ENCODE data around the gene ENO3. TPM values are rescaled to one million over a fixed set of nuclear protein-coding genes. Genes with fewer than 3 reads are reported as not detected.

Gene ENO3
- total RNA-seq, 3 donors from 2014 or later, result 8.6 to 12.4 (median 10.1) TPM

- peaks cover 7% of the 10 kb centered on the region for H3K36me3 ChIP-seq (ENCODE audit: low read depth)
- DNase-seq, result peak in 2 of 3 donors; percentile 47 to 74
These were observed 47.3 kb downstream of the ENO3 start for GRCh38 chr17:4998027-4998731.

DNA sequence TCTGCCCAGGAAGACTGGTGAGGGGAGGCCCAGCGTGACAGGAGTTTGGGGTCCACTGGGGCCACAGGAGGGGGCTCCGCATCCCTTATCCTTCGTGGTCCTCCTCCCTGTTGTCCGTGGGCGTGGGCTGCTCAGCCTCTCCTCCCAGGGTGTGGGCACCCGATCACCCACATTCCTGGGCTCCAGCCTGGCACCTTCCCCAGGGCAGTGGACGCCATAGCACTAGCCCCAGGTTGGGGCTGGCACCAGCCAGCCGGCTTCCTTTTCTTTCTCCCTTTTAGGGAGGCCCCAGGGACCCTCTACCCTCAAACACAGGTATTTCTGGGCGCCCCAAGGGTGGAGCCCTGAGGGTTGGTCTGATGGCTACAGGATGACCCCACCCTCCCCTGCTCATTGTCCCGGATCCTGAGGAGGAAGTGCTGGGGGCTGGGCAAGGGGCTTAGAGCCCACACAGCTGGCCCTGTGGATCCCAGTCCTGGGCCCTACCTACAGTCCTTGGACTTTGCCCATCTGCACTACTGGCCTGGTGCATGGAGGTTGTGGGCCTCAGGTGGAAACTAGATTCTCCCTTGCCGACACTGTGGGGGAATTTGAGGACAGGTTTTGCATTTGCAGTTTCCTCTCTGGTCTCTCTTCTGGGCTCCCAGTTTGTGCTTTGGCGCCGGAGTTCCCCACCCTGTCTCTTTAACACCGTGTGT lies 48.0 kb downstream of the ENO3 start:
- no peaks in the 10 kb centered on the region for H3K9me3 ChIP-seq
- H3K4me1 ChIP-seq (ENCODE audit: low read depth), result peaks cover 22% of the 10 kb centered on the region
- peak overlapping the region; percentile 92 for H3K4me3 ChIP-seq
- peak; percentile 54 for ATAC-seq
- intact Hi-C loops (cut with DNase I, micrococcal nuclease), result no loop called here
- peak; percentile 73 to 81 (median 77) for DNase-seq
- no peak for TF ChIP-seq CTCF (IDR thresholded peaks at IDR 0.05)
- H3K36me3 ChIP-seq (ENCODE audit: low read depth), result peaks cover 11% of the 10 kb centered on the region

More at GRCh38 chr17:4998027-4998731, 47.3 kb downstream of the ENO3 start:
- intact Hi-C loops (cut with DNase I, micrococcal nuclease), result no loop called here
- no peak for TF ChIP-seq CTCF (IDR thresholded peaks at IDR 0.05)
- peaks cover 22% of the 10 kb centered on the region for H3K4me1 ChIP-seq (ENCODE audit: low read depth)
- H3K9me3 ChIP-seq, result no peaks in the 10 kb centered on the region
- ATAC-seq, result peak; percentile 12
- peak overlapping the region; percentile 92 for H3K4me3 ChIP-seq

- no peak overlapping the region for H3K4me3 ChIP-seq
- no peaks in the 10 kb centered on the region for H3K9me3 ChIP-seq
- ATAC-seq (no peak), DNase-seq (no peak)
- intact Hi-C loops (cut with DNase I, micrococcal nuclease), result no loop called here
- peaks cover 22% of the 10 kb centered on the region for H3K4me1 ChIP-seq (ENCODE audit: low read depth)
- H3K36me3 ChIP-seq (ENCODE audit: low read depth), result peaks cover 11% of the 10 kb centered on the region
- no peak for TF ChIP-seq CTCF (IDR thresholded peaks at IDR 0.05)
These were observed 48.6 kb downstream of the ENO3 start for GRCh38 chr17:4999430-5000093.

DNA sequence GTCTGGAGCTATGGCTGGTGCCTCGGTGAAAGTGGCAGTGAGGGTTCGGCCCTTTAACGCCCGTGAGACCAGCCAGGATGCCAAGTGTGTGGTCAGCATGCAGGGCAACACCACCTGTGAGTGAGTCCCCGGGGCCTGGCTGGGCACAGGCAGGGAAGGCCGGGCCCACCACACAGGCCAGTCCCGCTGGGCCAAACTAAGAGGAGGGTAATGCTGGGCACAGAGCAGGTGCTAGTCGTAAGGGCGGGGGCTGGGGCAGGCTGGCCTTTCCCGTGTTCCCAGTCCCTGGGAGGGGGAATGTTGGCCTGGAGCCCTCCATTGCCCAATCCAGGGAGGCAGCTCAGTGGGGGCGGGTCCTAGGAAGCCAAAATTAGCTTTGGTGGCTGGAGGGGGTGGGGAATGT lies 49.3 kb downstream of the ENO3 start:
- Histone ChIP-seq H3K36me3 (ENCODE audit: low read depth) (peaks cover 13% of the 10 kb centered on the region), H3K9me3 (no peaks in the 10 kb centered on the region), H3K4me3 (no peak overlapping the region), H3K4me1 (ENCODE audit: low read depth) (peaks cover 22% of the 10 kb centered on the region)
- no peak for ATAC-seq
- DNase-seq, result no peak
- no peak for TF ChIP-seq CTCF (IDR thresholded peaks at IDR 0.05)
- intact Hi-C loops (cut with DNase I, micrococcal nuclease), result no loop called here

GRCh38 chr17:5002121-5002788 lies 51.3 kb downstream of the ENO3 start:
- Histone ChIP-seq H3K9me3 (no peaks in the 10 kb centered on the region), H3K4me1 (ENCODE audit: low read depth) (peaks cover 14% of the 10 kb centered on the region), H3K4me3 (no peak overlapping the region), H3K36me3 (ENCODE audit: low read depth) (peaks cover 15% of the 10 kb centered on the region)
- intact Hi-C loops (cut with DNase I, micrococcal nuclease), result no loop called here
- DNase-seq, result no peak
- ATAC-seq, result no peak
- no peak for TF ChIP-seq CTCF (IDR thresholded peaks at IDR 0.05)
